Middle frontal gyrus (tissue), 1 donor: ENCODE measurements around the gene DHX16.
"Not testable (repeated sequence)": the region's sequence is repeated elsewhere in the genome, so short reads cannot be mapped to it uniquely, and the experiment has no call there.

ENCODE experiments used
- DNase-seq: peaks from one replicate; pipeline ENCODE4 v3.0.0-alpha.2; 2015; ENCODE audit warnings: low spot score; ENCODE audit errors: extremely low spot score

DHX16 gene

GRCh38 chr6:30672445-30673253 lies at the start of gene DHX16:
Gene DHX16 (minus strand): TSS chr6:30673006. CDS start chr6:30672841, 165 bp downstream.
- peak; percentile 91 for DNase-seq

- not testable (repeated sequence) for DNase-seq
Observed at GRCh38 chr6:30722025-30722279, 49.1 kb upstream of the DHX16 start.

GRCh38 chr6:30721198-30722024 lies 48.6 kb upstream of the DHX16 start:
- DNase-seq = peak; percentile 86

GRCh38 chr6:30720738-30721197 lies 48.0 kb upstream of the DHX16 start:
- DNase-seq = no peak

GRCh38 chr6:30719791-30720737 lies 47.3 kb upstream of the DHX16 start, which contains the start of gene TUBB:
Gene TUBB (plus strand): TSS chr6:30720352. CDS start chr6:30720507, 155 bp downstream.
- peak; percentile 96 for DNase-seq

GRCh38 chr6:30719356-30719755 lies 46.5 kb upstream of the DHX16 start:
- no peak for DNase-seq

GRCh38 chr6:30717845-30718720 lies 45.3 kb upstream of the DHX16 start:
- DNase-seq = not testable (repeated sequence)

GRCh38 chr6:30717129-30717844 lies 44.5 kb upstream of the DHX16 start, which contains the start of gene MDC1:
Gene MDC1 (minus strand): TSS chr6:30717281. CDS start chr6:30715175, 2,106 bp downstream.
- DNase-seq = peak; percentile 98

- DNase-seq = no peak
Observed at GRCh38 chr6:30716879-30717128, 44.0 kb upstream of the DHX16 start.

- DNase-seq = no peak
Observed at GRCh38 chr6:30714263-30714662, 41.5 kb upstream of the DHX16 start.

- no peak for DNase-seq
Observed at GRCh38 chr6:30712441-30712945, 39.7 kb upstream of the DHX16 start.

- DNase-seq = no peak
Observed at GRCh38 chr6:30711758-30712380, 39.1 kb upstream of the DHX16 start.

- no peak for DNase-seq
Observed at GRCh38 chr6:30709101-30709868, 36.5 kb upstream of the DHX16 start.

GRCh38 chr6:30707281-30707850 lies 34.6 kb upstream of the DHX16 start:
- DNase-seq = no peak

GRCh38 chr6:30705620-30706019 lies 32.8 kb upstream of the DHX16 start:
- DNase-seq = no peak

GRCh38 chr6:30703821-30704220 lies 31.0 kb upstream of the DHX16 start:
- DNase-seq = no peak

- no peak for DNase-seq
Observed at GRCh38 chr6:30703011-30703410, 30.2 kb upstream of the DHX16 start.

- no peak for DNase-seq
Observed at GRCh38 chr6:30700340-30700739, 27.5 kb upstream of the DHX16 start.
